ENCODE measurements around the gene POMT1. TPM values are rescaled to one million over a fixed set of nuclear protein-coding genes. Genes with fewer than 3 reads are reported as not detected.

Gene POMT1
- total RNA-seq, 1 experiment from 2014 or later: 25.6 TPM

DNA sequence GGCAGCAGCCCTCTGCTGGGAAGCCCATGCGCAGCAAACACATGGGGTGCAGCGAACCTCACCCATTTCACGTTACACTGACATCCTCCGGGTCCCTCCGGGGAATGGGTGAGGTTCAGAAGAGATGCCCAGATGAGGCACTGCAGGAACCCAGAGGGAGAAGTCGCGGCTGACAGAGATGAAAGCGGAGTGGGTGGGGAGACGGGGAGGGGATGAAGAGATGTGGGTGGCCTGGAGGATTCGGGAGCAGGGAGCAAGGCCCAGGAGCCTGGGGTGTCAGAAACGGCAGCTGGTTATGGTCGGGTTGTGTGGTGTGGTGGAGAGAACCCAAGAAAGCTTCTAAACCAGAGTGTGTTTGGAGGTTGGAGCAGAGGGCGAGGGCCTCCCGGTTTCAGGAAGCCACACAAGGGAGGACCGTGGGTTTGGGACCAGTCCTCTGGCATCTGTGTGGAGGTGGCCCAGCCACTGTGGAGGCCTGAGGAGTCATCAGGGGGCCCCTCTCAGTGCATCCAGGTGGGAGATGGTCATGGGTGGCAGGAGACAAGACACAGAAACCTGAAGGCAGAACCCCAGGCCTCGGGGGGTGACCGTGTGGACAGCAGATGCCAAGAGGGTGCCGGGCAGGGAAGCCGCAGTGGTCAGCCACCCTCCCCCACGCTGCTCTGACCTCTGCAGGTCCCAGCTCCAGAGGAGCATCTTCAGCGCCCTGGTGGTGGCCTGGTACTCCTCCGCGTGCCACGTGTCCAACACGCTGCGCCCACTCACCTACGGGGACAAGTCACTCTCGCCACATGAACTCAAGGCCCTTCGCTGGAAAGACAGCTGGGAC lies 19.8 kb downstream of the POMT1 start:
- DNase-seq: no peak
- peaks cover 80% of the 10 kb centered on the region for H3K36me3 ChIP-seq
- H3K4me1 ChIP-seq: no peaks in the 10 kb centered on the region

DNA sequence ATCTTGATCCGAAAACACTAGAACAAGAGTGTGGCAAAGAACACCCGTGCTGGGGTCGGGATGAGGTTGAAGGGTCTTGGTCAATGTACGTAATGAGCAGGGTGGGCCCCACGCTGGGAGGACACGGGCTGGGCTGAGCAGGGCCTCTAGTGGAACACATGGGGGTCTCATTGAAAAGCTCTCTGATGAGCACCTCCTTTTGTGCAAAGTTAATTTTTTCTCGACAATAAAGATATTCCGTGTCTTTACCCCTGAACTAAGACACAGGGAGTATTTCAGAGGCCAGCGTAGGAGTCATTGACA lies 20.3 kb downstream of the POMT1 start:
- Histone ChIP-seq H3K36me3 (peaks cover 81% of the 10 kb centered on the region), H3K9me3 (replicated peaks) (no peaks in the 10 kb centered on the region), H3K27ac (no peak overlapping the region), H3K4me3 (no peak overlapping the region), H3K27me3 (no peaks in the 10 kb centered on the region), H3K4me1 (no peaks in the 10 kb centered on the region)
- DNase-seq: no peak

More for the DNA sequence above, 19.8 kb downstream of the POMT1 start:
- Histone ChIP-seq H3K4me3 (no peak overlapping the region), H3K9me3 (replicated peaks) (no peaks in the 10 kb centered on the region), H3K27me3 (no peaks in the 10 kb centered on the region), H3K27ac (no peak overlapping the region)

DNA sequence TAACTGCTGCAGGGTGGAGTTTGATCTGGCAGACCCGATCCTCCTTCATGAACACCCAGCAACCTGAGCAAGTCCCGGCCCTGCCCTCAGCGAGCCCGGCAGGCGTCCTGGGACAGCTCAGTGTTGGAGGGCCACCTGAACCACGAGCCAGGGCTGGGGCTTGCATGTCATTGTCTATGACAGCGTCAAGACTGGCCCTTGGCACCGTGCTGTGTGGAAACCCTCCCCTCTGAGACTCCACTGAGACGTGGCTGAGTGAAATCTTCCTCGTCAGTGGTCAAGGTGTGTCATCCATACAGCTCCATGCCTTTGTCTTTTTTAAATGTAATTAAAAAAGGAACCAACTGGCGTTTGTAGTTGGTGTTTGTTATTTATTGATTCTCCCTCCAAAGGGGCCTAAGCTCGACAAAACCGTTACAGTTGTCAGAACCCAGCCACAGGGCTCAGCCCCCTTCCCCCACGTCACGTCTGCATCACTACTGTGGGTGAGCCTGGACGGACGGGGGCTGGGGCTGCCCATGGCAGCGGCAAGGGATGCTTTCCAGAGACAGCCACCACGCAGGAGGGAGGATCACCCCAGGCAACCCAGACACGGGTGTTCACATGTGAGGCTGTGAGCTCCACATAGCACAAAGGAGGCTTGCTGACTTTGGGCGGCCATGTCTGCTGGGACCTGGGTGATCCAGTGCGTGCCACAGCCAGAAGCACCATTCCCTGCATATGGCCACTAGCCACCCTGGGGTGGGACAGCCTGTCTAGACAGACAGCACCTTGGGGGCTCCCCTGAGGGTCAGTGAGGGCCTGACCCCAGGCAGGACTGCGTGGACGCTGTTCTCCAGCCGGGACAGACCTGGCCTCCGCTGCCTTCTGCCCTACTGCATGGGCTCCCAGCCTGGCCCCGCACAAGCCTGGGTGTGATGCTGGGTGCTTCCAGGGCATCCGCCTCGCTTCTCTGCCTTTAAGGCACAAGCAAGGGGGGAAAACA lies 21.0 kb downstream of the POMT1 start:
- no peaks in the 10 kb centered on the region for H3K27me3 ChIP-seq
- H3K36me3 ChIP-seq: peaks cover 81% of the 10 kb centered on the region
- no peak overlapping the region for H3K27ac ChIP-seq
- no peaks in the 10 kb centered on the region for H3K4me1 ChIP-seq
- H3K9me3 ChIP-seq (replicated peaks): no peaks in the 10 kb centered on the region
- no peak for DNase-seq
- no peak overlapping the region for H3K4me3 ChIP-seq

DNA sequence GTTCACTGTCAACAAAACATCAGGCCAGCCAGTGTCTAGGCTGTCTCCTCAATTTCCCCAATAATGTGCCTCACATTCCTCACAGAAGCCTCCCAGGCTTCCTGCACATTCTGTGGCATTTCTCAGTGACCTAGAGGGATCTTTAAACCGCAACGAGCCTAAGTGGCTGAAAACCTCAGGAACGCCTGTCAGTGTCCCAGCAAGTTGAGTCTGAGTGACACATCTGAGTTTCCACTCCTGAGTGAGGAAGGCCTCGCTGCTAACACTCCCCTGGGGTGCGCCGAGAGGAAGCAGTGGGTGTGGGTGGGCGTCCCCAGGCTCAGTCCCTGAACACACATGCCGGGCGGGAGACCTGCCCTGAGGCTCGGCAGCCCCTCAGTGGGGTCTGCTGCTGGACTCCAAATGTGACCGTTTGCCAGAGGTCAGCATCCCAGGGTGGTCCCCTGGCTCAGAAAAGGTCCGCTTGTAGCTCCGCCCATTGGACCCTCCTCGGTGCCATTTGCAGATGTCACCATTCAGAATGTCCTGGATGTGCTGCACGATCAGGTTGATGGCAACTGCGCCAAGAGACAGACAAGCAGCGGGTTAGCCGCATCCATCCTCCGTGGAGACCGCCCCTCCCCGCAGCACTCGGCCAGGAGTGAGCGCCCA lies 22.1 kb downstream of the POMT1 start:
- no peak for DNase-seq
- Histone ChIP-seq H3K4me3 (no peak overlapping the region), H3K36me3 (peaks cover 81% of the 10 kb centered on the region), H3K27me3 (no peaks in the 10 kb centered on the region), H3K9me3 (replicated peaks) (no peaks in the 10 kb centered on the region), H3K4me1 (no peaks in the 10 kb centered on the region), H3K27ac (no peak overlapping the region)

DNA sequence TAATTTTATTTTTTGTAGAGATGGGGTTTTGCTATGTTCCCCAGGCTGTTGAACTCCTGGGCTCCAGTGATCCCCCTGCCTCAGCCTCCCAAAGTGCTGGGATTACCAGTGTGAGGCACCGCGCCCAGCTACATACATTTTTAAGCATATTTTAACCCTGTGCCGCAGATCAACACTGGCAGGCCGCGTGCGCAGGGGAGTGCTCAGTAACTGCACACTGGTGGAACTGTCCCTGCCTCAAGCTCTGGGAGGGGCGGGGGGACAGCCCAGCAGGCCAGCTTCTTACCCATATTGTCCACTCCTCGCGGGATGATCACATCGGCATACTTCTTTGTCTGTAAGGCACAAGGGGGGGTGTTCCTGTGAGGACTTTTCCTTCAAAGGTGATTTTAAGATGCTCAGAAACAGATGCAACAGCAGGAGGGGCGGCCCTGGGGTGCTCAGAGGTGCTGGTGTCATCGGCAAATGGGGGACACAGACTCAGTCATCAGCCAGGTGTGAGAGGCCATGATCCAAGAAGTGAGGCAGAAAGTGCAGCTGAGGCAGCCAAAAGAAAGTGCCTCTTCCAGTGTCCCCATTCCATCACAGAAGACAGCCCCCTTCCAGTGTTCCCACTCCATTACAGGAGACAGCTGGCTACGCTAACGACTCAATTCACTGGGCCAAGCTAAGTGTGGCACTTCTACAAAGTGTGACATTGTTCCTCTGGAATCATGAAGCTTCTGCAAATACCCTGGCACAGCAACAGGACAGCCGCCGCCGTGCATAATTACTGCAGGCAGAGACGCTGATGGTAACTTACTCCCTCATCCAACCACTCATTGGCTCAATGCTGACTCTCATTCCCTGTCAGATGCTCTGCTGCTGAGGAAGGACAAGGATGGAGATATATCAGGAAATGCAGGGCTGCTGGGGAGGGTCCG lies 23.2 kb downstream of the POMT1 start:
- Histone ChIP-seq H3K27ac (no peak overlapping the region), H3K36me3 (peaks cover 82% of the 10 kb centered on the region), H3K4me1 (no peaks in the 10 kb centered on the region), H3K27me3 (no peaks in the 10 kb centered on the region), H3K4me3 (no peak overlapping the region), H3K9me3 (replicated peaks) (no peaks in the 10 kb centered on the region)
- no peak for DNase-seq

DNA sequence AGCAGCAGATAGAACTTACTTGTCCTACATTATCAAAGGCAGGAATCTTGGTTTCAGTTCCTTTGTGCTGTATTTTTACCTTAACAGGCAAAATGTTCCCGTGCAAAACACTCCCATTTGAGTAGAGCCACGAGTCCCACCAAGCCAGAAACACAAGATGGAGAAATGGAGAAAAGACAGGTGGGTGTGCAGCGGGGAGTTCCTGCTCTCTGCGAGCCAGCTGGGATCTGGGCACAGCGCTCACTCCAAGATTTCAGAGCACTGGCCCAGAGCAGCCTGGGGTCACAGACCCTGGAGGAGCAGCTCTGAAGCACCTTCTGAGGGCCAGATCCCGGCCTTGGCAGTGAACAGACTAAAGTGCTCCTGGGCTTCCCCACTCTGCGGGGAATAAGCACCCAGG lies 25.5 kb downstream of the POMT1 start:
- no peak for DNase-seq

DNA sequence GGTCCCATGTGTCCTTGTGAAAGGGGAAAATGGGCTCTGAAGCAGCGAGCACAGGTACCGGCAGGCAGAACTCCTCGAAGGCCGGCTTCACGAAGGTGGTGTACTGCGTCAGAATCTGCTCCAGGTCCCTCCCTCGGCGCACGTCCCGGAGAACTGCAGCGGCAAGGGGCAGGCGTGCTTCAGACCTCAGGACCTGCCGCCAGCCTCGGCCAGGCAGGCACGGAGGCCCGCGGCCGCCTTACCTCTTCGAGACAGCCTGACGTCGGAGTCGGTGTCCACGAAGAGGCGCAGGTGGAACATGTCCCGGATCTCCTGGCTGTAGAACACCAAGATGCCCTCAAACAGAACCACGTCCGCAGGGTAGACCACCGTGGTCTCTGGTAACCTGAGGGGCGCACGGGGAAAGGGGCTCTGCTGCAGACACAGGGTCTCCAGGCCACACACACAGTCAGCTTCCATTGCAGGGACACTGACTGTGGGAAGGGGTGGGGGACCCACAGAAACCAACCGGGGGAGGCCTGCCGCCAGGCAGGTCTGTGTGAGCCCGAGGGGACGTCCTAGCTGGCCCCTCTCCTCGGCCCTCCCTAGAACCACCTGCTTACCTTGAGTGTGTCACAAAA lies 26.3 kb downstream of the POMT1 start:
- H3K36me3 ChIP-seq: peaks cover 56% of the 10 kb centered on the region

More for the DNA sequence above, 25.5 kb downstream of the POMT1 start:
- H3K27ac ChIP-seq: no peak overlapping the region
- no peaks in the 10 kb centered on the region for H3K9me3 ChIP-seq (replicated peaks)
- H3K36me3 ChIP-seq: peaks cover 61% of the 10 kb centered on the region
- H3K4me3 ChIP-seq: no peak overlapping the region
- H3K4me1 ChIP-seq: no peaks in the 10 kb centered on the region
- no peaks in the 10 kb centered on the region for H3K27me3 ChIP-seq

DNA sequence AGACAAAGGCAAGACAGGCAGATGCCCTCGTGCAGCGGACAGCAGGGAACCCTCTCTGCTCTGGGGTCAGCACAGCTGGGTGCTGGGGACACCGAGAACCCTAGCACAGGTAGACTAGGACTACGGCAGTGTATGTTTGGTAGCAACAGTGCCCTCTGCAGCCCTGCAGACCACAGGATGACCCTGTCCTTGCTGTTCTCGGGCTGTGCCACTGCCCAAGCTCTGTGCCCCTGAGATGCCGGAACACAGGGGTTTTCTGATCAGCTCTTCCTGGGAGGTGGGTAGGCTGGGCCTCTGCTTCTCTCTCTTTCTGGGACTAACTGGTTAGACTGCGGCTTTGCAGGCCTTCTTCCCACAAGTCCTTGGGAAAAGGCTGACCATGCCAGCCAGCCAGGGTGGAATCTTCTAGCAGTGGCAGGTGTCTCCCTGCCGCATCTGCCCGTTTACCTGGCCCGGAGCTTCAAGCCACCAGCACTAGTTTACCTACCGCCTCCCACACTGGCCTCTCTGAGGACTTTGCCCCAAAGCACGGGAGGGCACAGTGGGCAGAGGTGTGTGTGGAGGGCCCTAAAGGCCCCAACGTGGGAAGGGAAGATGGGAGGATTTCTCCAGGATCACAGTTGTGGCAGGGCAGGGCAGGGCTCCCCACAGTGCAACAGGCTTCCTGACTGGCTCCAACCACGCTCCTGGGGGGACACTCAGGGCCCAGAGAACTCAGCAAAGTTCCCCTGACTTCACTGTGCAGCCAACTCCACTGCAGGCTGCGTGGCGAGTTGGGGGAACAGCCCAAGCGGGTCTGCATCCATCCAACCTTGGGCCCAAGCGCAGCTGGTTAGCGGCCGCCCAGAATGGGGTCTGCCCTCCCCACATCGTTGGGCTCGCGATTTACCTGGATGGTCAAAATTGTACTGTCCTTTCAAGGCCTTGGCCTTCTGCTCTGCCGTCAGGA lies 27.2 kb downstream of the POMT1 start:
- Histone ChIP-seq H3K4me3 (peak overlapping the region; percentile 91), H3K4me1 (no peaks in the 10 kb centered on the region), H3K27ac (peak overlapping the region; percentile 66; the same call in 1 of the 2 replicates), H3K27me3 (no peaks in the 10 kb centered on the region), H3K36me3 (peaks cover 48% of the 10 kb centered on the region), H3K9me3 (replicated peaks) (no peaks in the 10 kb centered on the region)
- DNase-seq: no peak

More for the DNA sequence above, 26.3 kb downstream of the POMT1 start:
- H3K4me3 ChIP-seq: no peak overlapping the region
- no peaks in the 10 kb centered on the region for H3K9me3 ChIP-seq (replicated peaks)
- H3K27me3 ChIP-seq: no peaks in the 10 kb centered on the region
- H3K4me1 ChIP-seq: no peaks in the 10 kb centered on the region
- DNase-seq: no peak
- no peak overlapping the region for H3K27ac ChIP-seq

DNA sequence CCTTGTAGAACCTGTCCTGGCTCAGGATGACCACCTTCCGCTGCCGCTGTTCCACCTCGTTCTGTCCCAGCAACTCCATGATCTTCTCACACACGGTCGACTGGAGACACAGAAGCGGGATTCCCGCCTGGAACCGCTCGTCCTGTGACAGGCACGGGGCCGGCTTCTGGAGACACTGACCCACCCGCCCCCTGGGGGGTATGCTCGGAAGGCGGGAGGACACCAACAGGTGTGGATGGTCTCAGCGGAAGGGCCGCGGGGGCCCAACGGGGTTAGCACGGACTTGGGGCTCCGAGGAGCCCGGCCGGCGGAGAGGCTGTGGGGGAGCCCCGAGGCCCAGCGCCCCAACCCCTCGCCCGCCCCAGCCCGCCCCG lies 27.8 kb downstream of the POMT1 start:
- Histone ChIP-seq H3K4me1 (no peaks in the 10 kb centered on the region), H3K36me3 (peaks cover 42% of the 10 kb centered on the region), H3K27me3 (no peaks in the 10 kb centered on the region), H3K4me3 (peak overlapping the region; percentile 91), H3K9me3 (replicated peaks) (no peaks in the 10 kb centered on the region), H3K27ac (peak overlapping the region; percentile 66)
- peak; percentile 76 to 77 for DNase-seq

DNA sequence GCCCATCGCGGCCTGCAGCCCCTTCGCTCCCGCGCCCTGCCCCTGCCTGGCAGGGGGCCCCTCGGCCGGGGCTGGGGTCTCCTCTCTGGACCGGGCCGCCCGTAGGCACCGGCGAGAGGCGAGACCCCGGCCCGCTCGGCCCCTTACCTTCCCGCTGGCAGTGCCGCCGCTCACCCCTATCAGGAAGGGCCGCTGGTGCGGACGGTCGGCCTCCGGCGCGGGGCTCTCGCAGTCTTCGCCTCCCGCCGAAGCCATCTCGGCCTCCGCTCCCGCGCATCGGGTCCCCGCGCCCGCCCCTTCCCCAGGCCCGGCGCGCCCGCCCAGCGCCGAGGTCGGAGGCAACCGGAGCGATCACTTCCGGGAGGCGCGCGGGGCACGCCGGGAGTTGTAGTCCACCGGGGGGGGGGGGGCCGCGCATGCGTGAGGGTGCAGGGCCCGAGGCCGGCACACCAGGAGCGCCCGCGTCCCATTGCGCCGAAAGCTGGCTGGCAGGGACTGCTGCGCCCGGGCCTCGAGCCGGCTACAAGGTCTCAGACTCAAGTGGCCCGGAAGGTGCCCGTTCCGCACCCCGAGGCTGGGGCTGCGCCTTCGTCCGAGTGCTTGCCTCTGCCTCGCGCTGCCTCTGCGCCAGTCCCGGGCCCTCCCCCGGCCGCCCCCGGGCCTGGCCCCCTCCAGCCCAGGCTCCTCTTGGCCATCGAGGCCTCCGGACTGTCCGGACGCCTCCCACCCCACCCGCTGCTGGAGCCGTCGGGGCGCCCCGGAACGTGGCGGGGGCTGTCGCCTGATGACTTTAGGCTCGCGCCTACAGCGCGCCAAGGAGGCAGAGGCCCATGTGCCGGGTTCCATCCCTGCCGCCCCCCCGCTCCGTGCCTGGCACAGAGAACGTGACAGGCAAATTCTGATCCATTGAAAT lies 28.5 kb downstream of the POMT1 start, which contains the start of gene UCK1:
Gene UCK1, minus strand, starts transcription at position 344 of the 913 bp plus-strand sequence. Its CDS starts 89 bp downstream, at position 255.
- Histone ChIP-seq H3K36me3 (peaks cover 35% of the 10 kb centered on the region), H3K4me1 (no peaks in the 10 kb centered on the region), H3K27ac (peak within 1 kb of the TSS; percentile 66), H3K4me3 (peak within 1 kb of the TSS; percentile 91), H3K9me3 (replicated peaks) (no peaks in the 10 kb centered on the region), H3K27me3 (no peaks in the 10 kb centered on the region)
- DNase-seq: peak; percentile 86 to 92

DNA sequence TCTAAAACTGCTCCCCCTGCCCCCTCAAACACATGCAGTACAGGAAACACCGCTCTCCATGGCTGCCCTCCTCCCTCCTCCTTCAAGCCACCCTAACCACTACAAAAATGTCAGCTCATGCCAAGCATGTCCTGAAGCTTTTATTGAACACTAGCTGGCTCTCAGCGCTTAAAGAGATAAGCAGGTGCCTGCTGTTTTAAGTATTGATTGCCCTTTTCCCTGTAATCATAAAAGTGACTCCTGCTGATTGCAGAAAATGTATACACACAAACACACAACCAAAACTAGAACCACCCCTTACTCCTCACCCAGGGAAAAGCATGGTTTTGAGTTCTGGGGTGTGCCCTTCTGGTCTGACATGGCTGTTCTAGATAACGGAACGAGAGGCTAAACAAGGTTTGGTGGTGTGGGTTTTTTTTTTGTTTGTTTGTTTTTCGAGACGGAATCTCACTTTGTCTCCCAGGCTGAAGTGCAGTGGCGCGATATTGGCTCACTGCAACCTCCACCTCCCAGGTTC lies 32.1 kb downstream of the POMT1 start:
- Histone ChIP-seq H3K27ac (no peak overlapping the region), H3K36me3 (peaks cover 4% of the 10 kb centered on the region; the same call in 1 of the 2 replicates), H3K9me3 (replicated peaks) (no peaks in the 10 kb centered on the region), H3K4me3 (no peak overlapping the region), H3K27me3 (no peaks in the 10 kb centered on the region), H3K4me1 (no peaks in the 10 kb centered on the region)
- no peak for DNase-seq

DNA sequence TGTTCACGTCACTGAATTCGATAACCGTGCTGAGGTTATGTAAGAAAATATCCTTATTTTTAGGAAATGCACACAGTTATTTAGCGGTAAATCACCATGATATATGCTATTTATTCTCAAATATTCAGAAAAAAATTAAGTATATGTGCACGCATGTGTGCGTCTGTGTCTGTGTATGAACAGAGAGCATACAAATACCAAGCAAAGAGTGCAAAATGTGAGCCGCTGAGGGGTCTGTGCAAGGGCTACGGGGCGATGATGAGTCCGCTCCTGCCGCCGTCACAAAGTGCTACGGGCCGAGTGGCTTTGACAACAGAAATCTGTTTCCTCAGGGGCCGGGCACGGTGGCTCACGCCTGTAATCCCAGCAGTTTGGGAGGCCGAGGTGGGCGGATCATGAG lies 35.2 kb downstream of the POMT1 start:
- Histone ChIP-seq H3K27me3 (no peaks in the 10 kb centered on the region), H3K27ac (no peak overlapping the region), H3K9me3 (replicated peaks) (peaks cover 4% of the 10 kb centered on the region; the same call in 1 of the 2 replicates), H3K4me1 (no peaks in the 10 kb centered on the region), H3K36me3 (no peaks in the 10 kb centered on the region), H3K4me3 (no peak overlapping the region)
- DNase-seq: no peak

Measured in SJCRH30 (cell line).